ENCODE results near the gene TNFRSF4. TPM values are rescaled to one million over a fixed set of nuclear protein-coding genes. Genes with fewer than 3 reads are reported as not detected.

The TNFRSF4 gene
- total and polyA plus RNA-seq, 2 of the 8 experiments (the other 6 are each of a cell fraction or from before 2014, with no cell fraction given): 0.06 TPM; not detected in 1

GRCh38 chr1:1194723-1195122, 19.2 kb downstream of the TNFRSF4 start:
- no peak overlapping the region for H2BK12ac ChIP-seq (ENCODE audit: low read depth, low read length)

More at GRCh38 chr1:1194723-1195122, 19.2 kb downstream of the TNFRSF4 start:
- Histone ChIP-seq H4K8ac (ENCODE audit: extremely low read depth, insufficient read depth, low read length) (no peak overlapping the region), H3K4me1 (replicated peaks in 1 of 4; ENCODE audit: control insufficient read depth in 3 of 4, insufficient read depth in 4 of 4, low read length in 3 of 4) (no peaks in the 10 kb centered on the region; a peak in 1 of 7 replicates), H3K14ac (ENCODE audit: insufficient read length) (no peak overlapping the region), H3K4me3 (ENCODE audit: extremely low read depth in 1 of 4, insufficient read depth in 2 of 4, low read depth in 3 of 4, low read length in 4 of 4) (no peak overlapping the region), H3K56ac (replicated peaks; ENCODE audit: insufficient read length, low read depth, low read length) (no peak overlapping the region), H2BK120ac (replicated peaks; ENCODE audit: low read depth, low read length) (no peak overlapping the region), H4K5ac (ENCODE audit: insufficient read length, low read depth, low read length) (no peak overlapping the region), H2BK15ac (ENCODE audit: low read length) (no peak overlapping the region), H3K79me1 (ENCODE audit: low read depth, low read length) (no peaks in the 10 kb centered on the region), H2BK5ac (ENCODE audit: low read depth, low read length) (no peak overlapping the region), H2AK5ac (ENCODE audit: low read depth, low read length) (no peak overlapping the region), H3K23me2 (ENCODE audit: low read depth, low read length) (no peaks in the 10 kb centered on the region), H3K4ac (replicated peaks; ENCODE audit: insufficient read length, low read depth, low read length) (no peak overlapping the region), H3K18ac (ENCODE audit: extremely low read depth, low read length) (no peak overlapping the region), H4K91ac (replicated peaks; ENCODE audit: insufficient read length, low read length) (no peak overlapping the region), H3K9ac (replicated peaks in 1 of 4; ENCODE audit: extremely low read depth in 1 of 4, low read depth in 3 of 4, low read length in 3 of 4) (no peak overlapping the region), H3K27ac (ENCODE audit: low read depth, low read length) (no peak overlapping the region), H3K9me3 (ENCODE audit: insufficient read depth in 2 of 2, low read depth in 1 of 2, low read length in 1 of 2) (peaks cover 5 to 14% of the 10 kb centered on the region in 2 experiments; a peak in 3 of 4 replicates), H3K79me2 (ENCODE audit: control insufficient read depth in 1 of 2, insufficient read depth in 2 of 2, low read length in 2 of 2) (no peaks in the 10 kb centered on the region), H2AFZ (ENCODE audit: low read length) (no peak overlapping the region), H4K20me1 (replicated peaks in 1 of 2; ENCODE audit: control insufficient read depth in 1 of 2, insufficient read depth in 2 of 2, low read length in 2 of 2) (no peaks in the 10 kb centered on the region), H3K36me3 (ENCODE audit: control insufficient read depth in 2 of 4, insufficient read depth in 4 of 4, low read length in 3 of 4) (no peaks in the 10 kb centered on the region), H2BK20ac (ENCODE audit: low read length) (no peak overlapping the region), H3K27me3 (replicated peaks in 1 of 4; ENCODE audit: control insufficient read depth in 3 of 4, extremely low read depth in 1 of 4, insufficient read depth in 3 of 4, low read length in 3 of 4) (no peaks in the 10 kb centered on the region; a peak in 3 of 7 replicates), H3K4me2 (ENCODE audit: insufficient read depth in 1 of 2, low read depth in 2 of 2, low read length in 2 of 2) (no peak overlapping the region), H3K23ac (ENCODE audit: insufficient read length) (no peak overlapping the region)
- WGBS, 2 experiments (ENCODE audit: extremely low coverage in 1 of 2, insufficient coverage in 1 of 2, insufficient read length in 1 of 2, insufficient replicate concordance in 2 of 2, low coverage in 1 of 2, low lambda C conversion rate in 2 of 2, missing lambda C conversion rate in 1 of 2): 87% methylated on average over 3 of the region's 3 CpGs; no CpG with 5 or more reads in 1 of the 2 experiments
- ChIA-PET POLR2A (ENCODE audit: partially characterized antibody) (interaction anchor here (0.7 to 1.0 kb wide), 2 partner anchors 13 to 370 kb away, joined by 3 read pairs; no protein-coding TSS in a partner anchor), CTCF (ENCODE audit: partially characterized antibody) (interaction anchor here (0.9 to 3.5 kb wide), 2 partner anchors 72 to 210 kb away, joined by 3 to 14 read pairs; no protein-coding TSS in a partner anchor)
- FAIRE-seq: no peak
- no peak for DNase-seq (ENCODE audit: low read depth in 1 of 2, low spot score in 2 of 2)
- TF ChIP-seq CTBP2 (IDR thresholded peaks at IDR 0.05; ENCODE audit: borderline replicate concordance, insufficient read depth, insufficient read length, low read length): no peak
- no peak for TF ChIP-seq TCF12 (IDR thresholded peaks at IDR 0.05; ENCODE audit: low read depth, low read length)
- TF ChIP-seq EZH2 (IDR thresholded peaks at IDR 0.05; ENCODE audit: low read depth, low read length, severe bottlenecking): no peak
- no peak for TF ChIP-seq PHF8 (conservative IDR thresholded peaks at IDR 0.05; ENCODE audit: low read depth, low read length)
- no peak for TF ChIP-seq KDM5A (IDR thresholded peaks at IDR 0.05; ENCODE audit: low read length)
- no peak for TF ChIP-seq SIRT6 (IDR thresholded peaks at IDR 0.05; ENCODE audit: low read length)
- TF ChIP-seq RXRA (IDR thresholded peaks at IDR 0.05; ENCODE audit: insufficient read depth, low read depth, low read length): no peak
